ENCODE data around the gene CHN2. TPM values are rescaled to one million over a fixed set of nuclear protein-coding genes. Genes with fewer than 3 reads are reported as not detected.

CHN2 gene
- total RNA-seq, 1 experiment from 2014 or later, result 2.1 TPM

- TF ChIP-seq TCF7L2 (IDR thresholded peaks at IDR 0.05; ENCODE audit: borderline replicate concordance, extremely low read depth, insufficient read depth, insufficient read length), result peak; percentile 77
These were observed 4.8 kb upstream of the CHN2 start (continued) for GRCh38 chr7:29189743-29190201.

- H3K27ac ChIP-seq (ENCODE audit: low read depth, low read length), result no peak overlapping the region
- H3K36me3 ChIP-seq (ENCODE audit: control insufficient read depth in 1 of 2, insufficient read depth in 2 of 2, low read length in 2 of 2), result no peaks in the 10 kb centered on the region
These were observed 4.1 kb upstream of the CHN2 start for GRCh38 chr7:29190349-29191045.

More at GRCh38 chr7:29190349-29191045, 4.1 kb upstream of the CHN2 start:
- intact Hi-C loops (cut with micrococcal nuclease), result loop anchor here (10.0 kb wide), 1 partner anchor 154 kb away; no protein-coding TSS in a partner anchor
- no TSS peak for BruUV-seq (replicated peaks)
- TF ChIP-seq FOSL1 (IDR thresholded peaks at IDR 0.05; ENCODE audit: low read depth), result no peak
- TF ChIP-seq MAX (IDR thresholded peaks at IDR 0.05), result no peak
- TF ChIP-seq EGR1 (IDR thresholded peaks at IDR 0.05; ENCODE audit: low read depth), result no peak
- no peak for TF ChIP-seq ATF3 (IDR thresholded peaks at IDR 0.05)
- TF ChIP-seq EZH2phosphoT487 (IDR thresholded peaks at IDR 0.05; ENCODE audit: borderline replicate concordance), result no peak
- no peak for TF ChIP-seq SRF (IDR thresholded peaks at IDR 0.05; ENCODE audit: low read depth)
- no peaks in the 10 kb centered on the region for H3K9me2 ChIP-seq (ENCODE audit: insufficient read depth)
- CTCF ChIA-PET, result interaction anchor here (0.8 to 2.5 kb wide), 17 partner anchors 10 to 269 kb away, joined by 3 to 15 read pairs (median 6); no protein-coding TSS in a partner anchor
- POLR2A ChIA-PET, result no interaction called here
- no peaks in the 10 kb centered on the region for H3K9me3 ChIP-seq (ENCODE audit: control insufficient read depth in 1 of 2, insufficient read depth in 1 of 2, low read depth in 1 of 2, low read length in 2 of 2)
- no peak overlapping the region for H3K9ac ChIP-seq (ENCODE audit: low read length)
- no peaks in the 10 kb centered on the region for H4K20me1 ChIP-seq (ENCODE audit: insufficient read depth)
- DNase-seq (ENCODE audit: low read depth, low spot score) (no peak), ATAC-seq (no peak)
- peaks cover 0 to 15% of the 10 kb centered on the region in 2 experiments; a peak in 2 of 4 replicates for H3K4me1 ChIP-seq (ENCODE audit: control insufficient read depth in 1 of 2, insufficient read depth in 2 of 2, low read length in 2 of 2)
- H2AFZ ChIP-seq (ENCODE audit: low read depth, low read length, poor library complexity, severe bottlenecking), result peak overlapping the region; percentile 68
- no peak overlapping the region for H3K4me2 ChIP-seq (ENCODE audit: low read length)
- 0 out of 2 replicates have a peak, but pooled peaks cover 4% of the 10 kb centered on the region for H3K27me3 ChIP-seq (ENCODE audit: insufficient read depth, low read length)
- RAD21 ChIA-PET (ENCODE audit: low non-redundant PET in 1 of 2, low total read pairs in 2 of 2, uncharacterized antibody in 2 of 2, unreplicated experiment in 2 of 2), result interaction anchor here in 1 of 2 experiments (1.2 kb wide), 1 partner anchor 155 kb away, joined by 3 read pairs; no protein-coding TSS in a partner anchor
- no peak overlapping the region for H3K4me3 ChIP-seq (replicated peaks in 1 of 2; ENCODE audit: low read depth in 1 of 2, low read length in 2 of 2)
- no peaks in the 10 kb centered on the region for H3K79me2 ChIP-seq (ENCODE audit: insufficient read depth, low read length)

Measured in HCT116 (cell line).